ENCODE results near the gene PTCSC3.

GRCh38 chr14:36129181-36129580, 47.3 kb downstream of the PTCSC3 start:
- TF ChIP-seq CTCF (IDR thresholded peaks at IDR 0.05) (no peak), POLR2AphosphoS5 (IDR thresholded peaks at IDR 0.05) (no peak), POLR2A (IDR thresholded peaks at IDR 0.05) (no peak)

All from prostate gland (tissue), 2 donors.